ENCODE measurements around the gene ZDHHC11B.
A peak's percentile ranks its signal among the peaks of the same experiment; 100 is the strongest.

The ZDHHC11B gene

DNA sequence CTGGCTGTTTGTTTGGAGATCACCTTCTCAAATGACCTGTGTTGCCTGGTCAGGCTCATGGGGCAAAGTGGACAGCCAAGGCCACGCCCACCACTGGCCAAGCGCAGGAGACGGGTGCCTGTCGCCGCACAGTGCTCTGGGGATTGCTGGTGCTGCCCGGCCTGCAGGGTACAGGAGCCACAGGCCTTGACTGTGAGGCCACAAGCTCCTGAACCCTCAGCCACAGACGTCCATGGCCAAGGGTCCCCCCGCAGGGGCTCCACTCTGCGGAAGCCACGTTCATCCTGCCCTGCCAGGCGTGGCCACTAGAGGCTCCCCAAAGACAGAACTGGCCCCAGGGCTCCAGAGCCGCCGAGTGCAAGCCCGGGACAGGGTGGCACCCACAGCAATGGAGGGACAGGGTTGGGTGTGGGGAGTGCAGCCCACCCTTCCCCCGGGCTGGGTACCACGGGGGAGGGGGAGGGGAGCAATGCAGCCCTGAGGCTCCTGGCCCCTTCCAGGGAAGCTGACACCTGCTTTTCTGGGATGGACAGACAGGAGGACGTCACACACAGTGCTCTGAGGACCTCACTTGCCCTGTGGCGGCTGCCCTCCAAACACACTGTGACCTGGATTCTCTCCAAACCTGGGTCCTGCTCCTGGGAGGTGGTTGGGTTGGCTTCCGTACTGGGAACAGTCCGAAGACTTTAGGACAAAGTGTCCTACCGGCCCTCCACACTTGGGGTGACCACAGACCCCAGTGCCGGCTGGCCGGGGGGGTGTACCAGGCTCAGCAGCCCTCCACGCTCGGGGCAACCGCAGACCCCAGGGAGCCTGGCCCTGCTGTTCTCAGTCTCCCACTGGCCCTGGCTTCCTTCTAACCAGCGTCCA lies 112.8 kb downstream of the ZDHHC11B start:
- peak; percentile 61 for DNase-seq (ENCODE audit: low read depth)
- H3K4me3 ChIP-seq (ENCODE audit: low read depth, low read length), result no peak overlapping the region
- TF ChIP-seq, protein P1, sequence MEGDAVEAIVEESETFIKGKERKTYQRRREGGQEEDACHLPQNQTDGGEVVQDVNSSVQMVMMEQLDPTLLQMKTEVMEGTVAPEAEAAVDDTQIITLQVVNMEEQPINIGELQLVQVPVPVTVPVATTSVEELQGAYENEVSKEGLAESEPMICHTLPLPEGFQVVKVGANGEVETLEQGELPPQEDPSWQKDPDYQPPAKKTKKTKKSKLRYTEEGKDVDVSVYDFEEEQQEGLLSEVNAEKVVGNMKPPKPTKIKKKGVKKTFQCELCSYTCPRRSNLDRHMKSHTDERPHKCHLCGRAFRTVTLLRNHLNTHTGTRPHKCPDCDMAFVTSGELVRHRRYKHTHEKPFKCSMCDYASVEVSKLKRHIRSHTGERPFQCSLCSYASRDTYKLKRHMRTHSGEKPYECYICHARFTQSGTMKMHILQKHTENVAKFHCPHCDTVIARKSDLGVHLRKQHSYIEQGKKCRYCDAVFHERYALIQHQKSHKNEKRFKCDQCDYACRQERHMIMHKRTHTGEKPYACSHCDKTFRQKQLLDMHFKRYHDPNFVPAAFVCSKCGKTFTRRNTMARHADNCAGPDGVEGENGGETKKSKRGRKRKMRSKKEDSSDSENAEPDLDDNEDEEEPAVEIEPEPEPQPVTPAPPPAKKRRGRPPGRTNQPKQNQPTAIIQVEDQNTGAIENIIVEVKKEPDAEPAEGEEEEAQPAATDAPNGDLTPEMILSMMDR (IDR thresholded peaks at IDR 0.05; ENCODE audit: insufficient read depth, low read depth, low read length, missing control alignments), result peak; percentile 85

DNA sequence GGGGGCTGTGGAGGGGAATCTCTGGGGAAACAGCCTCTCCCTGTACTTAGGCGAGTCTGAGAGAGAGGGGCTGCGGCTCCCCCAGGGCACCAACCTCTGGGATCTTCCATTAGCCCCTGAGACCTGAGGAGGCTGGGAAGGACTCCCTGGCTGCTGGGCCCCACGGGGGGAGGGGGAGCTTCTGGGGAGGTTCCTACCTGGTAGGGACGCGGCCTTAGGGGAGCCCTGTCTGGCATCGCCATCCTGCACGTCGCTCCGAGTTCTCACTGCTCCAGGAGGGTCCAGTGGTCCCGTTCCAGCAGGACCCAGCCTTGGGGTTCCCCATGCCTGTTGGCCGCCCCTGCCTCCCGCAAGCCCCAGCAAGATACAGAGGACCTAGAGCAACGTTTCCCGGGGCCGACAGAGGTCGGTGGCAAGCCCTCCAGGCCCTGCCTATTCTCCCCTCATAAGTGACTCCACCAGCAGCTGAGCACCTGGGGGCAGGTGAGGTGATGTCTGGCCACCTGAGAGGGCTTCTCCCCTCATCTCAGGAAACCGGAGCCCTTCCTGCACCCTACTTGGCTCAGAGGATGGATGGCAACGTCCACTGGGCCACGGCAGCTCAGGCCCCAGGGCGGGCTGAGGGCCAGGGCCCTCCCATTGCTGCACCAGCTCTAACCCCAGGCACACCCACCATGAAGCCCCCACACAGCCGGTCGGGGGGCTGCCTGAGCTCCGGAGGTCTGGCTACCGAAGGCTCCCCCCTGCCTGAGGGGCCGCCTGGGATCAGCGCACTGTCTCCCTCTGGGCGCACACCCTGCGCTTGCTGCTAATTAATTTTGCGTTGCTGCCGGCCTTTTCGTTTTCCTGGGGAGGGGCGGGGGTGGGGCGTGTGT lies 113.9 kb downstream of the ZDHHC11B start:
- TF ChIP-seq, protein P1 (IDR thresholded peaks at IDR 0.05; ENCODE audit: insufficient read depth, low read depth, low read length, missing control alignments), result no peak

DNA sequence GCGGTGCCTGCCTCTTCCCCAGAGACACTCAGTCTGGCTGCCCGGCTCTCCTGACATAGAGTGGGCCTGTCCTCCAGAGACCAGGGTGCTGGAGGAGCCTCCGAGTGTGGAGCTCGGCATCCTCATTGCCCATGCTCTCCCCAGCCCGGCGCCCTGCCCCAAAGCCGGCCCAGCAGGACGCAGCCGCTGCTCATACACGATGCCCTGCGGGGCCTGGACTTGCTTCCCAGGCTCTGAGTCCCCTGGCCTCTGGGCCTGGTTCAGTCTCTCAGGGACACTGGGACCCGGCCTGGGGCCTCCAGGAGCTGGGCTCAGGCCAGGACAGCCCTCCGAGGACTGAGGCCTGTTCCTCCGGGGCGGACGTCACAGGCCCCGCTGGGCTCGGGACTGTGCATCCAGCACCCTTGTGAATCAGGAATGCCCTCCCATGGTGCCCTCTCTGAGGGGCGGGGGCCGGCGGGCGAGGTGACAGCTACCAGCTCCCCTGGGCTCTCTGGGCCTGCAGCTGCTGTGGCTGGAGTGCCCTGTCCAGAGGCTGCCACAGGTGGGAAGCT lies 114.6 kb downstream of the ZDHHC11B start:
- TF ChIP-seq, protein P1 (IDR thresholded peaks at IDR 0.05; ENCODE audit: insufficient read depth, low read depth, low read length, missing control alignments), result no peak
- no peak for DNase-seq (ENCODE audit: low read depth)
- no peak overlapping the region for H3K4me3 ChIP-seq (ENCODE audit: low read depth, low read length)

More for the DNA sequence above, 113.9 kb downstream of the ZDHHC11B start:
- H3K4me3 ChIP-seq (ENCODE audit: low read depth, low read length), result no peak overlapping the region
- DNase-seq (ENCODE audit: low read depth), result no peak

DNA sequence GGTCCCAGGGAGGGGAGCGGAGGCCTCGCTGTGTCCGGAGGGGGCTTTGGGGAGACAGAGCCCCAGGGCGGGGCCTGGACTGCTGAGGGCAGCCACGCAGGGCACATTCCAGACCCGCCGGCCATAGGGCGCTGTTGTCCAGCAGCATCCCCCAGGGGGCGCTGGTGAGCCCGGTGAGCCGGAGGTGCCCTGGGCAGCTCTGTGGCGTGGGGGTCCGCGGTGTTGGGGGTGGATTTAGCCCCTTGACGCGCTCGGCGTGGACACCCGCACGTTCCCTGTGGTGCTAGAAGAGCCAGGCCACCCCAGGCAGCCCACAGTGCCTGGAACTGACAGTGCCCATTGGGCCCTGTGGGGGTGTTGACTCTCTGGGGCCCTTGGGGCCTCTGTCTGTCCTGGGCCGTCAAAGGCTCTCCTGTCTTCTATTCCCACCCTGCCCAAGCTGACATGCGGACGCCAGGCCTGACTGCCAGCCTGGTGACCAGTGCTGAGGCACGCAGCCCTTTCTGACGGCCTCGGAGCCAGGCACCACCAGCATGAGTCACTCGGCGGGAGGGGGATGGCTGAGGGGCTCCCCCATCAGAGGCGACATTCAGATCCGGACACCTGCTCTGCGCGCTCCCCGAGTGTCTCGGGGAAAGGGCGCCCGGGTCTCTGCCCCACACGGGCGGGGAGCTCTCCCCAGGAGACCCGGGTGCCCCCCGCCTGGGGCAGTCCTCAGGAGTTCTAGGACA lies 115.3 kb downstream of the ZDHHC11B start:
- no peak for DNase-seq (ENCODE audit: low read depth)
- H3K4me3 ChIP-seq (ENCODE audit: low read depth, low read length), result no peak overlapping the region
- TF ChIP-seq, protein P1 (IDR thresholded peaks at IDR 0.05; ENCODE audit: insufficient read depth, low read depth, low read length, missing control alignments), result peak; percentile 57

DNA sequence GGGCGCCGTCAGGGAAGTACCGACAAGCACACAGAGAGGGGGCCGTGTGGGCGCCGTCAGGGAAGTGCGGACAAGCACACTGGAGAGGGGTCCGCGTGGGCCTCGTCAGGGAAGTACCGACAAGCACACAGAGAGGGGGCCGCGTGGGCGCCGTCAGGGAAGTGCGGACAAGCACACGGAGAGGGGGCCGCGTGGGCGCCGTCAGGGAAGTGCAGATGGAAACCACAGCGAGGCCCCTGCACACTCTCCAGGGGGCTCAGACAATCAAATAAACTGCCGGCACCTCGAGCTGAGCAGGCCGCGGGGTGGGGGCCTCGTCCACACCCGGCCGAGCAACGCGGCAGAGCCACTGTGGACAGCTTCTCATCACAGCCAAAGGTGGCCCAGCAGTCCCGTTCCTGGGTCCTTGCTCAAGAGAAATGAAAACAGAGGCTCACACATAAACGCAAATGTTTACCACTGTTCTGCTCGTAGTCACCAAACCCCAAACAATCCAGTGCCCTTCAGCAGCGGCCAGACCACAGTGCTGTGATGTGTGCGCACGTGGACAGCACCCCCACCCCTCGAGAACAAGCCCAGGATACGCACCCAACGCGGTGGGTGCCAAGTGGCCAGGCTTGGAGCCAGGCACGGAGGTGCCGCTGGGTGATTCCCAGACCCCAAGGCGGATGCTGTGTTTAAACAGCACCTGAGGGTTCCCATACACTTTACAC lies 116.1 kb downstream of the ZDHHC11B start:
- DNase-seq (ENCODE audit: low read depth), result no peak
- TF ChIP-seq, protein P1 (IDR thresholded peaks at IDR 0.05; ENCODE audit: insufficient read depth, low read depth, low read length, missing control alignments), result no peak
- H3K4me3 ChIP-seq (ENCODE audit: low read depth, low read length), result no peak overlapping the region

Measured in GM12865 (cell line).